HL-60 (cell line): ENCODE data around the gene PGD.

Experiments used
- GABPA ChIP-seq: IDR thresholded peaks from 2 replicates; pipeline ENCODE4 v1.6.1; 2012; ENCODE audit warnings: low read depth
- POLR2AphosphoS5 ChIP-seq: IDR thresholded peaks from 2 replicates; pipeline ENCODE4 v1.6.1; 2012; ENCODE audit warnings: low read depth
- SPI1 ChIP-seq: IDR thresholded peaks from 2 replicates; pipeline ENCODE4 v1.6.1; 2012; ENCODE audit warnings: low read depth, mild to moderate bottlenecking, borderline replicate concordance
- TF ChIP-seq, protein P1 (sequence below): IDR thresholded peaks from one replicate; pipeline ENCODE4 v1.5.1; 2011; ENCODE audit warnings: low read length, control low read depth, inconsistent platforms; ENCODE audit not compliant: insufficient read depth
- TF ChIP-seq, protein P2 (sequence below): IDR thresholded peaks from 2 replicates; pipeline ENCODE4 v1.6.1; 2012; ENCODE audit warnings: low read depth; ENCODE audit not compliant: insufficient replicate concordance

DNA sequence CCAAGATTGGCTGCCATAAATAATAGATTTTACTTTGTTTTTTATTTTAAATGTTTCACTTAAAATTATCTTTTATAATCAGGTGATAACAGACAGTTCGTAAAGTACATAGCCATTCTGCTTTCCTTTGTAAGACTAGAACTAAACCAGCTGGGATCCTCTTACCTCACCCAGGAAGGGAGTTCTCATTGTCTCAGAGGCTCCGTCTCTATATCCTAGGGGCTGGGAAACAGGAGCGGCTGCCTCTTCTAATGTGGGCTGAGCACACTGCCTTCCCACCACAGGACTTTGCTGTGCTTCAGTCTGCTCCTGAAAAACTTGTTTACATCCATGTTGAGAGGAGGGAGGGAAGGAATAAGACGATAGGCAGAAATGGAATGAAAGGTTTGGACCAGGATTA is 45.6 kb upstream of the PGD start:
- TF ChIP-seq, protein P1, sequence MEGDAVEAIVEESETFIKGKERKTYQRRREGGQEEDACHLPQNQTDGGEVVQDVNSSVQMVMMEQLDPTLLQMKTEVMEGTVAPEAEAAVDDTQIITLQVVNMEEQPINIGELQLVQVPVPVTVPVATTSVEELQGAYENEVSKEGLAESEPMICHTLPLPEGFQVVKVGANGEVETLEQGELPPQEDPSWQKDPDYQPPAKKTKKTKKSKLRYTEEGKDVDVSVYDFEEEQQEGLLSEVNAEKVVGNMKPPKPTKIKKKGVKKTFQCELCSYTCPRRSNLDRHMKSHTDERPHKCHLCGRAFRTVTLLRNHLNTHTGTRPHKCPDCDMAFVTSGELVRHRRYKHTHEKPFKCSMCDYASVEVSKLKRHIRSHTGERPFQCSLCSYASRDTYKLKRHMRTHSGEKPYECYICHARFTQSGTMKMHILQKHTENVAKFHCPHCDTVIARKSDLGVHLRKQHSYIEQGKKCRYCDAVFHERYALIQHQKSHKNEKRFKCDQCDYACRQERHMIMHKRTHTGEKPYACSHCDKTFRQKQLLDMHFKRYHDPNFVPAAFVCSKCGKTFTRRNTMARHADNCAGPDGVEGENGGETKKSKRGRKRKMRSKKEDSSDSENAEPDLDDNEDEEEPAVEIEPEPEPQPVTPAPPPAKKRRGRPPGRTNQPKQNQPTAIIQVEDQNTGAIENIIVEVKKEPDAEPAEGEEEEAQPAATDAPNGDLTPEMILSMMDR = no peak
- TF ChIP-seq POLR2AphosphoS5 = no peak
- no peak for TF ChIP-seq SPI1
- TF ChIP-seq, protein P2, sequence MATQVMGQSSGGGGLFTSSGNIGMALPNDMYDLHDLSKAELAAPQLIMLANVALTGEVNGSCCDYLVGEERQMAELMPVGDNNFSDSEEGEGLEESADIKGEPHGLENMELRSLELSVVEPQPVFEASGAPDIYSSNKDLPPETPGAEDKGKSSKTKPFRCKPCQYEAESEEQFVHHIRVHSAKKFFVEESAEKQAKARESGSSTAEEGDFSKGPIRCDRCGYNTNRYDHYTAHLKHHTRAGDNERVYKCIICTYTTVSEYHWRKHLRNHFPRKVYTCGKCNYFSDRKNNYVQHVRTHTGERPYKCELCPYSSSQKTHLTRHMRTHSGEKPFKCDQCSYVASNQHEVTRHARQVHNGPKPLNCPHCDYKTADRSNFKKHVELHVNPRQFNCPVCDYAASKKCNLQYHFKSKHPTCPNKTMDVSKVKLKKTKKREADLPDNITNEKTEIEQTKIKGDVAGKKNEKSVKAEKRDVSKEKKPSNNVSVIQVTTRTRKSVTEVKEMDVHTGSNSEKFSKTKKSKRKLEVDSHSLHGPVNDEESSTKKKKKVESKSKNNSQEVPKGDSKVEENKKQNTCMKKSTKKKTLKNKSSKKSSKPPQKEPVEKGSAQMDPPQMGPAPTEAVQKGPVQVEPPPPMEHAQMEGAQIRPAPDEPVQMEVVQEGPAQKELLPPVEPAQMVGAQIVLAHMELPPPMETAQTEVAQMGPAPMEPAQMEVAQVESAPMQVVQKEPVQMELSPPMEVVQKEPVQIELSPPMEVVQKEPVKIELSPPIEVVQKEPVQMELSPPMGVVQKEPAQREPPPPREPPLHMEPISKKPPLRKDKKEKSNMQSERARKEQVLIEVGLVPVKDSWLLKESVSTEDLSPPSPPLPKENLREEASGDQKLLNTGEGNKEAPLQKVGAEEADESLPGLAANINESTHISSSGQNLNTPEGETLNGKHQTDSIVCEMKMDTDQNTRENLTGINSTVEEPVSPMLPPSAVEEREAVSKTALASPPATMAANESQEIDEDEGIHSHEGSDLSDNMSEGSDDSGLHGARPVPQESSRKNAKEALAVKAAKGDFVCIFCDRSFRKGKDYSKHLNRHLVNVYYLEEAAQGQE = no peak
- no peak for TF ChIP-seq GABPA
